ENCODE results near the gene ZNF746. TPM values are rescaled to one million over a fixed set of nuclear protein-coding genes. Genes with fewer than 3 reads are reported as not detected.
A peak's percentile ranks its signal among the peaks of the same experiment; 100 is the strongest.

Gene ZNF746
- total and polyA plus RNA-seq, 2 of the 13 experiments (the other 11 are each of a cell fraction or from before 2014, with no cell fraction given) = 3.8 to 8.1 TPM

DNA sequence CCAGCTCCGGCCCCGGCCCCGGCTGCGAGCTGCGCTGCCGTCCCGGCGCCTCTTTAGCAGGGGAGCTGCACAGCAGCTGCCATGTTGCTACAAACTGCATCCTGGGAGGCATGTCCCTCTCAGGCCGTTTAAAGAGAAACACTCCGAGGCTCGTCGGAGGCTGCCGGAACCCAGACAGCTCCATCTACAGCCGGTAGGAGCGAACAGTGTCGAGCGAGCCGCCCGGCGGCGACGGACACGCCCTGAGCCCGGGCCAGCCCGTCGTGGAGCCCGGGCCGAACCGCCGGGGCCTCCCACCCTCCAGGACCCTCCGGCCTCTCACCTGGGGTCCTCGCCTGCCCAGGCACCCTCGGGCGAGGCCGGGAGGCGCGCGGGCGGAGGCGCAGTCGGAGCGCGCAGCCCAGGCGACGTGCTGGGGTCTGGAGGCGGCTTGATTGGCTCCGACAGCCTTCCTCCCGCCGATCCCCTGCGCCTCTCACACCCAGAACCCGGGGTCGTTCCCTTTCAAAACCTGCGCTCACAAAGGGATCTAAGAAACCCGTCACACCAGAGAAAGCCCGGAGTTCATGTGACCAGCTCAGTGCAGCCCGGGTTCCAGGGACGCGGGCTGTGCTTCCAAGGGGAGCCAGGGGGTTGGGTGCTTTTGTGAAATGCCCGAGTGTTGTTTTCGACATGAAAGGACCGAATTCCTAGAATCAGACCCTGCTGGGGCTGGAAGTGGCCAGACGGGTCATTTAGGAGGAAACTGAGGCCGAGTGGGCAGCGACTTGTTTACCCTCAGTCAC lies 36.9 kb downstream of the ZNF746 start, which contains the start of gene ZNF777 (continued):
- no peak for TF ChIP-seq HOXA7 (CRISPR knock-in tag; IDR thresholded peaks at IDR 0.05)
- no peak for TF ChIP-seq U2AF1 (optimal IDR thresholded peaks at IDR 0.05; ENCODE audit: low read depth, low read length)
- TF ChIP-seq ZNF670 (CRISPR knock-in tag; IDR thresholded peaks at IDR 0.05; ENCODE audit: borderline replicate concordance) = no peak
- 0 out of 2 replicates have a peak, but pooled peaks have one; percentile 42 for TF ChIP-seq THRA (CRISPR knock-in tag; IDR thresholded peaks at IDR 0.05; ENCODE audit: borderline replicate concordance)
- TF ChIP-seq ZNF530 (CRISPR knock-in tag; IDR thresholded peaks at IDR 0.05; ENCODE audit: low read depth) = no peak
- no peak for TF ChIP-seq CBX5 (CRISPR knock-in tag; IDR thresholded peaks at IDR 0.05; ENCODE audit: borderline replicate concordance)
- 0 out of 2 replicates have a peak, but pooled peaks have one; percentile 38 for TF ChIP-seq KAT7 (CRISPR knock-in tag; IDR thresholded peaks at IDR 0.05; ENCODE audit: borderline replicate concordance)
- no peak for TF ChIP-seq ZNF772 (CRISPR knock-in tag; IDR thresholded peaks at IDR 0.05)
- TF ChIP-seq ZNF563 (CRISPR knock-in tag; IDR thresholded peaks at IDR 0.05) = no peak
- peak; percentile 39; the same call in 1 of the 2 replicates for TF ChIP-seq ZNF580 (CRISPR knock-in tag; IDR thresholded peaks at IDR 0.05; ENCODE audit: borderline replicate concordance, low read depth)
- TF ChIP-seq PATZ1 (CRISPR knock-in tag; IDR thresholded peaks at IDR 0.05) = no peak
- no peak for TF ChIP-seq SMAD1 (CRISPR knock-in tag; IDR thresholded peaks at IDR 0.05; ENCODE audit: borderline replicate concordance, low read depth)
- TF ChIP-seq BORCS8-MEF2B (CRISPR knock-in tag; IDR thresholded peaks at IDR 0.05) = peak; percentile 47; the same call in 1 of the 2 replicates
- TF ChIP-seq NKX3-1 (CRISPR knock-in tag; IDR thresholded peaks at IDR 0.05) = no peak
- peak; percentile 26; the same call in 1 of the 2 replicates for TF ChIP-seq DRAP1 (CRISPR knock-in tag; IDR thresholded peaks at IDR 0.05)
- TF ChIP-seq SOX13 (IDR thresholded peaks at IDR 0.05) = no peak
- no peak for TF ChIP-seq SOX13 (CRISPR knock-in tag; conservative IDR thresholded peaks at IDR 0.05 in 1 of 2, IDR thresholded peaks at IDR 0.05 in 1 of 2)
- TF ChIP-seq ZNF501 (CRISPR knock-in tag; IDR thresholded peaks at IDR 0.05) = no peak
- no peak for TF ChIP-seq GPN1 (CRISPR knock-in tag; IDR thresholded peaks at IDR 0.05; ENCODE audit: borderline replicate concordance)
- no peak for TF ChIP-seq PAF1 (CRISPR knock-in tag; IDR thresholded peaks at IDR 0.05)
- no peak for TF ChIP-seq PLSCR1 (CRISPR knock-in tag; IDR thresholded peaks at IDR 0.05; ENCODE audit: borderline replicate concordance)
- no peak for TF ChIP-seq PREB (CRISPR knock-in tag; IDR thresholded peaks at IDR 0.05)
- TF ChIP-seq ZNF282 (IDR thresholded peaks at IDR 0.05; ENCODE audit: partially characterized antibody) = no peak
- TF ChIP-seq PRMT3 (CRISPR knock-in tag; IDR thresholded peaks at IDR 0.05; ENCODE audit: borderline replicate concordance, low read depth) = 0 out of 2 replicates have a peak, but pooled peaks have one; percentile 61
